Kidney capillary endothelial cell (primary cell): ENCODE measurements around the gene ATG3.
"Not testable (repeated sequence)": the region's sequence is repeated elsewhere in the genome, so short reads cannot be mapped to it uniquely, and the experiment has no call there.

ENCODE experiments used
- DNase-seq: peaks from one replicate; pipeline ENCODE4 v3.0.0-alpha.2; 2018; ENCODE audit warnings: low spot score

Gene ATG3

GRCh38 chr3:112561734-112562529 is at the start of gene ATG3, which contains the start of gene SLC35A5:
Gene ATG3 (minus strand): TSS chr3:112561962. CDS start chr3:112561528, 434 bp downstream.
Gene SLC35A5 (plus strand): TSS chr3:112562045. CDS start chr3:112563404, 1,359 bp downstream.
- peak; percentile 95 for DNase-seq

GRCh38 chr3:112610121-112610520 is 48.4 kb upstream of the ATG3 start:
- DNase-seq, result no peak

GRCh38 chr3:112607863-112608262 is 46.1 kb upstream of the ATG3 start:
- no peak for DNase-seq

- no peak for DNase-seq
Observed at GRCh38 chr3:112606098-112606497, 44.3 kb upstream of the ATG3 start.

GRCh38 chr3:112605285-112605684 is 43.5 kb upstream of the ATG3 start:
- DNase-seq, result peak; percentile 98

GRCh38 chr3:112604536-112604935 is 42.8 kb upstream of the ATG3 start:
- DNase-seq, result peak; percentile 42

GRCh38 chr3:112602217-112602838 is 40.6 kb upstream of the ATG3 start:
- no peak for DNase-seq

GRCh38 chr3:112598731-112599130 is 37.0 kb upstream of the ATG3 start:
- DNase-seq, result no peak

- no peak for DNase-seq
Observed at GRCh38 chr3:112597945-112598344, 36.2 kb upstream of the ATG3 start.

GRCh38 chr3:112594856-112595255 is 33.1 kb upstream of the ATG3 start:
- DNase-seq, result no peak

- no peak for DNase-seq
Observed at GRCh38 chr3:112593258-112593657, 31.5 kb upstream of the ATG3 start.

GRCh38 chr3:112587336-112587735 is 25.6 kb upstream of the ATG3 start:
- no peak for DNase-seq

- no peak for DNase-seq
Observed at GRCh38 chr3:112585782-112586181, 24.0 kb upstream of the ATG3 start.

GRCh38 chr3:112583105-112583504 is 21.3 kb upstream of the ATG3 start:
- DNase-seq, result no peak

GRCh38 chr3:112582244-112582874 is 20.6 kb upstream of the ATG3 start:
- peak; percentile 57 for DNase-seq

GRCh38 chr3:112579697-112580096 is 17.9 kb upstream of the ATG3 start:
- DNase-seq, result no peak

GRCh38 chr3:112579232-112579631 is 17.5 kb upstream of the ATG3 start:
- DNase-seq, result no peak

GRCh38 chr3:112572701-112573100 is 10.9 kb upstream of the ATG3 start:
- DNase-seq, result no peak

- no peak for DNase-seq
Observed at GRCh38 chr3:112569265-112569664, 7.5 kb upstream of the ATG3 start.

GRCh38 chr3:112568642-112569041 is 6.9 kb upstream of the ATG3 start:
- no peak for DNase-seq

- DNase-seq, result no peak
Observed at GRCh38 chr3:112564940-112565305, 3.2 kb upstream of the ATG3 start.

- DNase-seq, result not testable (repeated sequence)
Observed at GRCh38 chr3:112564247-112564939, 2.6 kb upstream of the ATG3 start.

- DNase-seq, result peak; percentile 34
Observed at GRCh38 chr3:112561484-112561733, 353 bp downstream of the ATG3 start.
